ENCODE measurements around the gene ZER1. TPM values are rescaled to one million over a fixed set of nuclear protein-coding genes. Genes with fewer than 3 reads are reported as not detected.

ZER1 gene
- total RNA-seq, 2 donors from 2014 or later = 61.6 to 72.6 TPM

DNA sequence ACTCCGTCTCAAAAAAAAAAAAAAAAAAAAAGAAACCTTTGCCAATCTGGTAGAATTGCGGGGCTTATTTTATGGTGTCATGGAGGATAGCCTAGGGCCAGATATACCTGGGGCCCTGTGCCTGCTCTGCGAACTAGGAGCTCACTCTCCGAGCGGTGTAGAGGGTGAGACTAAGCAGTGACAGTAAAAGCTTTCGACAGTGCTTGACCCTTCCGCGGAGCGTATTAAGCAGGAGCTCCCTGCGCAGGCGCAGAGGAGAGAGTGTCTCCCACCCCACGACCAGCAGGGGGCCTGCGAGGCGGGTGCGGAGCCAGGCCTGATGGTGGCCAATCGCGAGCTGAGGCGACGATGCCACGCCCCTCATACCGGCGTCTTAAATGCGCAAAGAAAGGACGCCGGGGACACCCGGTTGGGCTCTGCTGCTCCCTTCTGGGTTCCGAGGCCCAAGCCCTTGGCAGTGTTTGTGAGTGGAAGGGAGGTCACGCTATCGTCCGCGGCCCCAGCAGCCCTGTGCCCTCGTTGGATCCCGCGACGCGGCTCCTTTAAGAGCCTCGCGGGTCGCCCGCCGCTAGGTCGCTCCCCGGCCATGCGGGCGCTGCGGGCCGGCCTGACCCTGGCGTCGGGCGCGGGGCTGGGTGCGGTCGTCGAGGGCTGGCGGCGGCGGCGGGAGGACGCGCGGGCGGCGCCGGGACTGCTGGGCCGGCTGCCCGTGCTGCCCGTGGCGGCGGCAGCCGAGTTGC is 46.5 kb upstream of the ZER1 start, which contains the start of gene ENDOG:
Gene ENDOG, plus strand, starts transcription at position 402 of the 740 bp plus-strand sequence. Its CDS starts 185 bp downstream, at position 587.
- Histone ChIP-seq H3K27me3 (no peaks in the 10 kb centered on the region), H3K27ac (peak within 1 kb of the TSS; percentile 85 to 92), H3K4me1 (peaks cover 0 to 18% of the 10 kb centered on the region in 2 donors), H3K36me3 (peaks cover 17% of the 10 kb centered on the region), H3K4me3 (peak within 1 kb of the TSS; percentile 56 to 72), H3K9me3 (no peaks in the 10 kb centered on the region)
- TF ChIP-seq, protein P1, sequence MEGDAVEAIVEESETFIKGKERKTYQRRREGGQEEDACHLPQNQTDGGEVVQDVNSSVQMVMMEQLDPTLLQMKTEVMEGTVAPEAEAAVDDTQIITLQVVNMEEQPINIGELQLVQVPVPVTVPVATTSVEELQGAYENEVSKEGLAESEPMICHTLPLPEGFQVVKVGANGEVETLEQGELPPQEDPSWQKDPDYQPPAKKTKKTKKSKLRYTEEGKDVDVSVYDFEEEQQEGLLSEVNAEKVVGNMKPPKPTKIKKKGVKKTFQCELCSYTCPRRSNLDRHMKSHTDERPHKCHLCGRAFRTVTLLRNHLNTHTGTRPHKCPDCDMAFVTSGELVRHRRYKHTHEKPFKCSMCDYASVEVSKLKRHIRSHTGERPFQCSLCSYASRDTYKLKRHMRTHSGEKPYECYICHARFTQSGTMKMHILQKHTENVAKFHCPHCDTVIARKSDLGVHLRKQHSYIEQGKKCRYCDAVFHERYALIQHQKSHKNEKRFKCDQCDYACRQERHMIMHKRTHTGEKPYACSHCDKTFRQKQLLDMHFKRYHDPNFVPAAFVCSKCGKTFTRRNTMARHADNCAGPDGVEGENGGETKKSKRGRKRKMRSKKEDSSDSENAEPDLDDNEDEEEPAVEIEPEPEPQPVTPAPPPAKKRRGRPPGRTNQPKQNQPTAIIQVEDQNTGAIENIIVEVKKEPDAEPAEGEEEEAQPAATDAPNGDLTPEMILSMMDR (IDR thresholded peaks at IDR 0.05) = peak; percentile 92 to 95
- peak; percentile 97 for DNase-seq (ENCODE audit: low spot score)

DNA sequence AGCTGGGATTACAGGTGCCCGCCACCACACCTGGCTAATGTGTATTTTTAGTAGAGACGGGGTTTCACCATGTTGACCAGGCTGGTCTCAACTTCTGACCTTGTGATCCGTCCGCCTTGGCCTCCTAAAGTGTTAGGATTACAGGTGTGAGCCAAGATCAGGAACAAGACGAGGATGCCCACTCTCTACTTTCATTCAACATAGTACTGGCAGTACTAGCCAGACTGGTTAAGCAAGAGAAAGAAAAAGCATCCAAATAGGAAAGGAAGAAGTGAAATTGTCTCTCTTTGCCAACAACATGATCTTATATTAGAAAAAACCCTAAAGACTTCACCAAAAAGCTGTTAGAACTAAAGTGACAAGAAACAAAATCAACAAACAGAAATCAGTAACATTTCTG is 39.1 kb upstream of the ZER1 start:
- no peak for DNase-seq (ENCODE audit: low spot score)
- H3K27ac ChIP-seq = no peak overlapping the region
- no peaks in the 10 kb centered on the region for H3K27me3 ChIP-seq
- no peaks in the 10 kb centered on the region for H3K9me3 ChIP-seq
- H3K36me3 ChIP-seq = peaks cover 26% of the 10 kb centered on the region
- TF ChIP-seq, protein P1 (IDR thresholded peaks at IDR 0.05) = no peak
- H3K4me3 ChIP-seq = no peak overlapping the region
- no peaks in the 10 kb centered on the region for H3K4me1 ChIP-seq

DNA sequence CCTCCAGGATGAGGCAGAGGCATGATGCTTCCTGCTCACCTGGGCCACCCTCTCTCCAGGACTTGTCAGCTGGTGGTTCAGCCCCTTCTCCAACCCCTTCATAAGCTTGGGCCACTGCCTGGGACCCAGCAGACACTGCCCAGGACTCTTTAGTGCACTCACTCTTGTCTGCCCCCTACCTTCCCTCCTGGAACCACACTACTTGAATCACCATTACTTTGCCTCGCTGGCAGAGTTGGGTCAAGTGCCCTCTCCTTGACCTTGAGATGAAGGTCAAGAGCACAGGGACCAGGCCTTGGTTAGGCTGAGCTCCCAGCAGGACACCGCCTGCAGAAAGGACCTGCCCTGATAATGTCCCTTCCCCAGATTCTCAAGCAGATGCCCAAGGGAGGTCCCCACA is 38.1 kb upstream of the ZER1 start:
- peaks cover 32% of the 10 kb centered on the region for H3K36me3 ChIP-seq

DNA sequence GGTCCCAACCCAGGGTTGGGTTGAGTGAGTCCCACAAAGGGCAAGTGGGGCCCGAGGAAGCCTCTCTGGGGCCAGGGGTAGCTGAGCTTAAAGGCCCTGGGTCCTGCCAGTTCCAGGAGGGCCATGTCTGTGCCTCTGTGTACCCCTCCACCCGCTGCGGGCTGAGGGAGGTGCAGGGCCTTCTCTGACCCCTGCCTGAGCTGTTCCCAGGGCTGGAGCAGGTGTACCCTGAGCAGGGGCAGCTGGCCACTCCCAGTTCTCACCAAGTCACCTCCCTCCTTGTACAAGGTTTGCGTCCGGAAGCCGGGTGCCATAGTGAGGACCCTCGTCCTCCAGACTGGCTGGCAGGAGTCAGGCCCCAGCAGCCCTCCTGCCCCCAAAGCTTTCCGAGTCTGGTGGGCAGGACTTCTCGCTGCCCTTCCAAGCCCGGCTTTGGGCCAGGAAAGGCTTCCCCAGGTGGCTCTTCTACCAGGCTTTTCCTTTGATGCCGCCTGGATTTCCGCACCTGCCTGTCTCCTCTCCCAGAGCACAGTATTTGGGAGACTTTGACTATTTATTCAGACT is 37.4 kb upstream of the ZER1 start:
- no peaks in the 10 kb centered on the region for H3K4me1 ChIP-seq
- H3K36me3 ChIP-seq = peaks cover 33% of the 10 kb centered on the region
- no peak overlapping the region for H3K27ac ChIP-seq
- no peak overlapping the region for H3K4me3 ChIP-seq
- DNase-seq (ENCODE audit: low spot score) = no peak
- H3K9me3 ChIP-seq = no peaks in the 10 kb centered on the region
- no peaks in the 10 kb centered on the region for H3K27me3 ChIP-seq
- TF ChIP-seq, protein P1 (IDR thresholded peaks at IDR 0.05) = no peak

More for the DNA sequence above, 38.1 kb upstream of the ZER1 start:
- TF ChIP-seq, protein P1 (IDR thresholded peaks at IDR 0.05) = no peak
- no peak overlapping the region for H3K27ac ChIP-seq
- H3K27me3 ChIP-seq = no peaks in the 10 kb centered on the region
- no peak overlapping the region for H3K4me3 ChIP-seq
- H3K9me3 ChIP-seq = no peaks in the 10 kb centered on the region
- no peak for DNase-seq (ENCODE audit: low spot score)
- H3K4me1 ChIP-seq = no peaks in the 10 kb centered on the region

DNA sequence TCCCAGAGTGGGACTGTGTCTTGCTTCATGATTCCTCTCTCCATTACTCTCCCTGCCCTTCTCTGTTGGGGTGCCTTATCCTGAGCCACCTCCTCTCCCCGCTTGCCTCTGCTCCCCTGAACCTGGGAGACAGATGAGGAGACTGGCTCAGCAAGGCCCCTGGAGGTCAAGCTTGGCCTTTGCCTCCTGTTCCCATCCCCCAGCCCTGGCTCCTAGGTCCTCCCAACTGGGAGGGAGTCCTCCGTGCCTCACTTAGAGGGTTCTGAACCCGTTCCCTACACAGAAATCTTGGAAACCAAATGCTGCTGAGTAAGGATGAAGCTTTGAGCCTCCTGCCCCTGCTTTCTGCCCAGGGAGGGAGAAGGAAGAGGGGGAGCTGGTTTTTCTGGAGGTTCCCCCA is 36.8 kb upstream of the ZER1 start:
- no peaks in the 10 kb centered on the region for H3K4me1 ChIP-seq
- H3K27me3 ChIP-seq = no peaks in the 10 kb centered on the region
- H3K27ac ChIP-seq = no peak overlapping the region
- no peak for DNase-seq (ENCODE audit: low spot score)
- TF ChIP-seq, protein P1 (IDR thresholded peaks at IDR 0.05) = no peak
- no peaks in the 10 kb centered on the region for H3K9me3 ChIP-seq
- H3K36me3 ChIP-seq = peaks cover 39% of the 10 kb centered on the region
- H3K4me3 ChIP-seq = no peak overlapping the region
